GM13977 (cell line): ENCODE results near the gene CALML6.

ENCODE experiments used
- DNase-seq: peaks from one replicate; pipeline ENCODE4 v3.0.0; 2012; ENCODE audit warnings: low spot score
- in situ Hi-C: fragments of 300-500 bp; cut with MboI; formaldehyde crosslinking; loops from one replicate; pipeline ENCODE4 v1.12.0; 2022; ENCODE audit warnings: low sequenced_read_pairs, low pct_unique_long_range_greater_than_20kb, mixed read lengths, inconsistent platforms; ENCODE audit not compliant: unreplicated experiment
- TF ChIP-seq, protein P1 (sequence below): IDR thresholded peaks from 2 replicates; pipeline ENCODE4 v1.5.1; 2012; ENCODE audit warnings: mild to moderate bottlenecking, control low read depth; ENCODE audit not compliant: insufficient read depth; ENCODE audit errors: extremely low read depth, missing control alignments

CALML6 gene

DNA sequence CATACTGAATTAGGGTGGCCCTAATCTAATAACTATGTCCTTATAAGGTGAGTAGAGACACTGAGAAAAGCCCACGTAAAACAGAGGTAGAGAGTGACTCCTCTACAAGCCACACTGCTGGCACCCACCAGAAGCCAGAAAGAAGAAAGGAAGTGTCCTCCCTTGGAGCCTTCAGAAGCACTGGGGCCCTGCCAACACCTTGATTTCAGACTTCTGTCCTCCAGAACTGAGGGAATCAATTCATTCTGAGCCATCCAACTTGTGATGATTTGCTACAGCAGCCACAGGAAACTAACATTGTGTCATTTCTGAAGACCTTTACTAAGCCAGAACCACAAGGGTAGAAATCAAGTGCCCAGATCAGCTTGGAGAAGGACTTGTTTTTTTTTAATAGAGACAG, 39.1 kb upstream of the CALML6 start:
- no peak for DNase-seq
- TF ChIP-seq, protein P1, sequence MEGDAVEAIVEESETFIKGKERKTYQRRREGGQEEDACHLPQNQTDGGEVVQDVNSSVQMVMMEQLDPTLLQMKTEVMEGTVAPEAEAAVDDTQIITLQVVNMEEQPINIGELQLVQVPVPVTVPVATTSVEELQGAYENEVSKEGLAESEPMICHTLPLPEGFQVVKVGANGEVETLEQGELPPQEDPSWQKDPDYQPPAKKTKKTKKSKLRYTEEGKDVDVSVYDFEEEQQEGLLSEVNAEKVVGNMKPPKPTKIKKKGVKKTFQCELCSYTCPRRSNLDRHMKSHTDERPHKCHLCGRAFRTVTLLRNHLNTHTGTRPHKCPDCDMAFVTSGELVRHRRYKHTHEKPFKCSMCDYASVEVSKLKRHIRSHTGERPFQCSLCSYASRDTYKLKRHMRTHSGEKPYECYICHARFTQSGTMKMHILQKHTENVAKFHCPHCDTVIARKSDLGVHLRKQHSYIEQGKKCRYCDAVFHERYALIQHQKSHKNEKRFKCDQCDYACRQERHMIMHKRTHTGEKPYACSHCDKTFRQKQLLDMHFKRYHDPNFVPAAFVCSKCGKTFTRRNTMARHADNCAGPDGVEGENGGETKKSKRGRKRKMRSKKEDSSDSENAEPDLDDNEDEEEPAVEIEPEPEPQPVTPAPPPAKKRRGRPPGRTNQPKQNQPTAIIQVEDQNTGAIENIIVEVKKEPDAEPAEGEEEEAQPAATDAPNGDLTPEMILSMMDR = no peak
- in situ Hi-C loops = no loop called here

DNA sequence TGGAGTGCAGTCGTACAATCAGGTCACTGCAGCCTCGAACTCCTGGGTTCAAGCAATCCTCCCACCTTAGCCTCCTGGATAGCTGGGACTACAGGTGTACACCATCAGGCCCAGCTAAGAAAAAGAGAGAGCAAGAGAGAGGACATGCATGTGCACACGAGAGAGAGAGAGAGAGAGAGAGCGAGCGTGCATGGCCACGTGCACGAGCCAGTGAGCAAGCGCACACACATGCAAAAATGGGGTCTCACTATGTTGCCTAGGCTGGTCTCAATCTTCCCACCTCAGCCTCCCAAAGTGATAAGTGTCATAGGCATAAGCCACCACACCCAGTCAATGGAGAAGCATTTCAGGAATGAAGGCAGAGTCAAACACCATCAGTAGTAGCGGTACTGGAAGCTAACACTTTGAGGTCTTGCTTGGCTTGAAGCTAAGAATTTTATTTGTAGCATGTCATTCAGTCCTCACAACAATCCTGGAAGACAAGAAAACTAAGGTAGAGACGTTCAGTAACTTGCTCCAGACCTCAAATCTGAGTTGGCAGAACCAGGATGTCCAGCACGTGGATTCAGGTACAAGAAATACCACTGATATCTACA, 38.6 kb upstream of the CALML6 start:
- no peak for DNase-seq
- TF ChIP-seq, protein P1 = no peak
- in situ Hi-C loops = no loop called here

DNA sequence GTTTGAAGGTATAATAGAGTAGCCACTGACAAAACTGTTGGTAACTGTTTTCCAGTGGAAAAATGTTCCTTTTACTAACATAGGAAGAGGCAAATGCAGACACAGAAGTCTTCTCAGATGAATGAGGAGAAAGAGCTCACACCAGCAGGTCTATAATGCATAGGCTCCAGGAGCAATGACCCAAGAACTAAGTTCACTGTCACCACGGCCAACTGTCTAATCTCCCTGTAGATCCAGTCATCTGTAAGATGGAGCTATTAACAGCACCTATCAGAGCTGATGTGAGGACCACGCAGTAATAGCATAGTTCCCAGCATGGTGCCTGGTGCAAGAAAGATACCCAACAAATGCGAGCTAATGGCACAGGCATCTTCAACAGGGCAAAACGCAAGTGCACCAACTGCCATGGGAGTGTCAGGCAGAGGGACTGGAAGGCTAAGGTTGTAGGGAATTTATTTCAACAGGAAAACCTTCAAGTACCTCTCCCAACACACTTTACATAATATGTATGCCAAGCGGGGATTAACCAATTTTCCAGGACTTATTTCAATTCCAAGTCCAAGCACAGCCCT, 37.1 kb upstream of the CALML6 start:
- DNase-seq = no peak
- in situ Hi-C loops = no loop called here
- TF ChIP-seq, protein P1 = no peak

DNA sequence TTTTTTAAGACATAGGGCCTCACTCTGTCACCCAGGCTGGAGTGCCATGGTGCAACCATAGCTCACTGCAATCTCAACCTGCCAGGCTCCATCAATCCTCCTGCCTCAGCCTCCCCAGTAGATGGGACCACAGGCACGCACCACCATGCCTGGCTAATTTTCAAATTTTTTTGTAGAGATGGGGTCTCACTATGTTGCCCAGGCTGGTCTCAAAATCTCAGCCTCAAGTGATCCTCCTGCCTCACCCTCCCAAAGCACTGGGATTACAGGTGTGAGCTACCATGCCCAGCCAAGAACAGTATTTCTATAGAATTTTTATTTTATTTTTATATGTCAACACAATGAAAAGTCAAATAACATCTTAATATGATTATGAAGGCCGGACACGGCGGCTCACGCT, 35.1 kb upstream of the CALML6 start:
- DNase-seq = no peak
- TF ChIP-seq, protein P1 = no peak
- in situ Hi-C loops = no loop called here

DNA sequence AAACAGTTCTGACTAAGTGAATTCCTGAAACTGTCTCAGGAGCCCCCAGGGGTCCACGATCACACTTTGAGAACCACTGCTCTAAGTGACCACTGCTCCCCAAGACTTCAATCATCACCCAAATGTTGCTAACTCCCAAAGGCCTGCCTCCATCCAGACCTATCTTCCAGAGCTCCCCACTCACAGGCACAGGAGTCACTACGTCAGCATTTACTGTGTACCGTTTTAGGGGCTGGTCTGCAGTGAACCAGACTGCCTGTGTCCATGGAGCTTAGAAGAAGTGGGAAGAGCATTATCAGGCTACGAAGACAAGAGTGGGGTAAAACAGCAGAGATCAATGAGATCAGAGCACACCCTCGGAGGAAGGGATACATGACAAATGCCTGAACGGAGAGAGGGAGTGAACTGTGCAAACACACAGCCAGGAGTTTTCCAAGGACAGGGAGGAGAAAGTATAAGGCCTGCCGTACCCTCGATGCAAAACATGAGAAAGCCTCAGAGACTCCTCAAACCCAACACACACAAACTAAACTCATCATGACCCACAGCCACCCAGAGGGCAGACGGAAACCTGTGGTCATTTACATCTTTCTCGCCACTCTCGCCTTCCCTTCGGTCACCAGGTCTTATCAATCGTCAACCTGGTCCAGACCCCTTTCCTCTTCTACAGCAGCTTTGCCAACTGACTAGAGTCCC, 34.3 kb upstream of the CALML6 start:
- TF ChIP-seq, protein P1 = no peak
- in situ Hi-C loops = no loop called here
- no peak for DNase-seq

DNA sequence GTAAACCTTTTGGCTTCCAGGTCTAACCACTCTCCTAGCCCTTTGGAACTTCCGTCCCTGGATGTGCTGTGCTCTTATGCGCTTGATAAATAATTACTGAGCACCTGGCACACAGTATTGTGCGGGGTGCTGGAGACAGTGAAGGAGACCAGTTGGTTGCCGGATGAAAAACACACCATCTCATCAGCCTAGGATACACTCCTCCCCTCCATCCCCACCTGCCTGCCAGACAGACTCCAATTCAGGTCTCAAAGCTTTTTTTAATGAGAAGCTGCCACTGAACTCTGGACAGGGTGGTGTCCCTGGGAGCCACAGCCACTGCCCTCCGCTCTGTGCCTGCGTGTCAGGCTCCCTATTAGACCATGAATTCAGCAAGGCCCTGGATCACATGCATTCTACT, 33.3 kb upstream of the CALML6 start:
- in situ Hi-C loops = no loop called here
- no peak for DNase-seq
- TF ChIP-seq, protein P1 = no peak
